Esophagus muscularis mucosa (tissue), 4 donors: Measurements from ENCODE around the gene VAMP2.
A peak's percentile ranks its signal among the peaks of the same experiment; 100 is the strongest.

Experiments
- CTCF ChIP-seq, 3 experiments: fragments of 200-600 bp in 2 of 3; fragments of 450-650 bp in 1 of 3; sonication (generic) in 2 of 3; IDR thresholded peaks; one replicate each; pipeline ENCODE4 v1.5.1; 2017 to 2019; ENCODE audit warnings: antibody characterized with exemption in 3 of 3, mild to moderate bottlenecking in 2 of 3, moderate library complexity in 1 of 3
- EP300 ChIP-seq: sonication (generic); formaldehyde crosslinking; IDR thresholded peaks from one replicate; pipeline ENCODE4 v1.6.1; 2017; ENCODE audit warnings: antibody characterized with exemption
- POLR2A ChIP-seq: fragments of 450-650 bp; IDR thresholded peaks from one replicate; pipeline ENCODE4 v1.6.1; 2017; ENCODE audit warnings: antibody characterized with exemption, moderate library complexity, mild to moderate bottlenecking, low read depth
- POLR2AphosphoS5 ChIP-seq, 2 donors: sonication (generic); formaldehyde crosslinking; IDR thresholded peaks; one replicate each; pipeline ENCODE4 v1.6.1; 2017; ENCODE audit warnings: antibody characterized with exemption in 2 of 2

- TF ChIP-seq CTCF (IDR thresholded peaks at IDR 0.05) (no peak), POLR2A (no peak), POLR2AphosphoS5 (IDR thresholded peaks at IDR 0.05) (peak in 1 of 2 donors; percentile 31), EP300 (no peak)
Observed at GRCh38 chr17:8117980-8118768, 44.6 kb downstream of the VAMP2 start, which contains the start of gene ALOXE3.
